H1 (cell line): ENCODE data around the gene TLE1. TPM values are rescaled to one million over a fixed set of nuclear protein-coding genes. Genes with fewer than 3 reads are reported as not detected.
A peak's percentile ranks its signal among the peaks of the same experiment; 100 is the strongest.

Experiments
- CTCF ChIA-PET: fragments of 300-600 bp; sonication (Branson Sonifier 250); formaldehyde crosslinking; loops from one replicate; lab custom pipeline; 2021; ENCODE audit not compliant: partially characterized antibody; lab: Charles Lee
- POLR2A ChIA-PET: fragments of 300-600 bp; sonication (Branson Sonifier 250); formaldehyde crosslinking; loops from one replicate; lab custom pipeline; 2021; ENCODE audit warnings: inconsistent platforms; ENCODE audit not compliant: partially characterized antibody; lab: Charles Lee
- DNase-seq, 2 experiments: peaks; one replicate each; pipeline versions ENCODE4 v3.0.0 to v3.0.0-alpha.2; 2010 to 2022; ENCODE audit warnings: low spot score in 2 of 2, low read depth in 1 of 2, mixed read lengths in 1 of 2
- FAIRE-seq: peaks from 2 replicates; lab custom pipeline; 2011; peaks lifted over from hg19 to GRCh38; lab: Jason Lieb, UNC
- H2AFZ ChIP-seq: 2 replicates; pipeline ENCODE4 v1.8.1; 2012; ENCODE audit warnings: low read length, inconsistent platforms
- H2AK5ac ChIP-seq: 2 replicates; pipeline ENCODE4 v1.6.1; 2013; ENCODE audit warnings: low read depth, low read length
- H2BK120ac ChIP-seq: replicated peaks from 2 replicates; pipeline ENCODE3; 2013; ENCODE audit warnings: low read depth, low read length, inconsistent platforms
- H2BK12ac ChIP-seq: 2 replicates; pipeline ENCODE4 v1.6.1; 2013; ENCODE audit warnings: low read depth, low read length
- H2BK15ac ChIP-seq: 2 replicates; pipeline ENCODE4 v1.6.1; 2013; ENCODE audit warnings: low read length
- H2BK20ac ChIP-seq: 2 replicates; pipeline ENCODE4 v1.6.1; 2013; ENCODE audit warnings: low read length
- H2BK5ac ChIP-seq: 2 replicates; pipeline ENCODE4 v1.6.1; 2013; ENCODE audit warnings: low read depth, low read length
- H3K14ac ChIP-seq: 2 replicates; pipeline ENCODE4 v1.6.1; 2013; ENCODE audit warnings: inconsistent platforms; ENCODE audit not compliant: insufficient read length
- H3K18ac ChIP-seq: 2 replicates; pipeline ENCODE4 v1.6.1; 2013; ENCODE audit warnings: low read length; ENCODE audit errors: extremely low read depth
- H3K23ac ChIP-seq: 2 replicates; pipeline ENCODE4 v1.6.1; 2013; ENCODE audit warnings: inconsistent platforms; ENCODE audit not compliant: insufficient read length
- H3K23me2 ChIP-seq: 2 replicates; pipeline ENCODE4 v1.6.1; 2013; ENCODE audit warnings: low read depth, low read length
- H3K27ac ChIP-seq: 2 replicates; pipeline ENCODE4 v1.6.1; 2011; ENCODE audit warnings: low read depth, low read length, inconsistent platforms
- H3K27me3 ChIP-seq, 4 experiments: replicated peaks in 1 of 4; 1 replicate in 1 of 4; 2 replicates in 3 of 4; pipeline versions ENCODE4 v1.6.1 to v1.8.1; 2011 to 2013; ENCODE audit warnings: low read length in 3 of 4, mild to moderate bottlenecking in 3 of 4, inconsistent platforms in 2 of 4, mixed read lengths in 2 of 4, moderate library complexity in 1 of 4; ENCODE audit not compliant: control insufficient read depth in 3 of 4, insufficient read depth in 3 of 4; ENCODE audit errors: extremely low read depth in 1 of 4
- H3K36me3 ChIP-seq, 4 experiments: 2 replicates each; pipeline versions ENCODE4 v1.6.1 to v1.8.1; 2011 to 2013; ENCODE audit warnings: mild to moderate bottlenecking in 4 of 4, low read length in 3 of 4, moderate library complexity in 2 of 4, control low read depth in 1 of 4, inconsistent platforms in 1 of 4; ENCODE audit not compliant: insufficient read depth in 4 of 4, control insufficient read depth in 2 of 4
- H3K4ac ChIP-seq: replicated peaks from 2 replicates; pipeline ENCODE3; 2013; ENCODE audit warnings: low read length, low read depth, mixed read lengths, inconsistent platforms; ENCODE audit not compliant: insufficient read length
- H3K4me1 ChIP-seq, 4 experiments: replicated peaks in 1 of 4; 1 replicate in 1 of 4; 2 replicates in 3 of 4; pipeline versions ENCODE4 v1.6.1 to v1.8.1; 2011 to 2013; ENCODE audit warnings: low read length in 3 of 4, inconsistent platforms in 2 of 4, mixed read lengths in 1 of 4; ENCODE audit not compliant: insufficient read depth in 4 of 4, control insufficient read depth in 3 of 4
- H3K4me2 ChIP-seq, 2 experiments: 2 replicates each; pipeline versions ENCODE4 v1.6.1 to v1.8.1; 2011 to 2013; ENCODE audit warnings: low read depth in 2 of 2, low read length in 2 of 2, control low read depth in 1 of 2, inconsistent platforms in 1 of 2, mild to moderate bottlenecking in 1 of 2; ENCODE audit not compliant: insufficient read depth in 1 of 2
- H3K4me3 ChIP-seq, 4 experiments: fragments of 200-600, 300-600 bp in 1 of 4; sonication (generic), shearing (Covaris generic), sonication (Bioruptor Twin) in 1 of 4; 2 replicates each; pipeline versions ENCODE4 v1.5.1 to v1.8.1; 2011 to 2016; ENCODE audit warnings: low read length in 4 of 4, low read depth in 3 of 4, control low read depth in 2 of 4, inconsistent platforms in 2 of 4, mild to moderate bottlenecking in 2 of 4, mixed read lengths in 1 of 4, moderate library complexity in 1 of 4; ENCODE audit not compliant: insufficient read depth in 2 of 4; ENCODE audit errors: extremely low read depth in 1 of 4
- H3K56ac ChIP-seq: replicated peaks from 2 replicates; pipeline ENCODE3; 2013; ENCODE audit warnings: low read depth, mild to moderate bottlenecking, mixed read lengths, low read length, inconsistent platforms; ENCODE audit not compliant: insufficient read length
- H3K79me1 ChIP-seq: 2 replicates; pipeline ENCODE4 v1.6.1; 2013; ENCODE audit warnings: low read depth, low read length, control low read depth
- H3K79me2 ChIP-seq, 2 experiments: 2 replicates each; pipeline versions ENCODE4 v1.6.1 to v1.8.1; 2012 to 2013; ENCODE audit warnings: low read length in 2 of 2, mild to moderate bottlenecking in 2 of 2, inconsistent platforms in 1 of 2; ENCODE audit not compliant: insufficient read depth in 2 of 2, control insufficient read depth in 1 of 2
- H3K9ac ChIP-seq, 4 experiments: replicated peaks in 1 of 4; 1 replicate in 1 of 4; 2 replicates in 3 of 4; pipeline versions ENCODE4 v1.6.1 to v1.8.1; 2011 to 2013; ENCODE audit warnings: low read depth in 3 of 4, low read length in 3 of 4, control low read depth in 2 of 4, mild to moderate bottlenecking in 2 of 4, moderate library complexity in 2 of 4, inconsistent platforms in 1 of 4; ENCODE audit errors: extremely low read depth in 1 of 4
- H3K9me3 ChIP-seq, 2 experiments: 2 replicates each; pipeline versions ENCODE4 v1.6.1 to v1.8.1; 2012 to 2013; ENCODE audit warnings: mild to moderate bottlenecking in 2 of 2, moderate library complexity in 2 of 2, control low read depth in 1 of 2, inconsistent platforms in 1 of 2, low read depth in 1 of 2, low read length in 1 of 2, mixed read lengths in 1 of 2; ENCODE audit not compliant: insufficient read depth in 2 of 2
- H4K20me1 ChIP-seq, 2 experiments: replicated peaks in 1 of 2; 2 replicates each; pipeline versions ENCODE3 to v1.8.1; 2011 to 2013; ENCODE audit warnings: inconsistent platforms in 2 of 2, low read length in 2 of 2, mild to moderate bottlenecking in 1 of 2; ENCODE audit not compliant: insufficient read depth in 2 of 2, control insufficient read depth in 1 of 2
- H4K5ac ChIP-seq: 2 replicates; pipeline ENCODE4 v1.6.1; 2013; ENCODE audit warnings: low read length, low read depth, mixed read lengths, inconsistent platforms; ENCODE audit not compliant: insufficient read length
- H4K8ac ChIP-seq: 2 replicates; pipeline ENCODE4 v1.8.0; 2013; ENCODE audit warnings: mild to moderate bottlenecking, moderate library complexity, low read length, inconsistent platforms; ENCODE audit not compliant: insufficient read depth; ENCODE audit errors: extremely low read depth
- H4K91ac ChIP-seq: replicated peaks from 2 replicates; pipeline ENCODE3; 2013; ENCODE audit warnings: low read length, mixed read lengths, inconsistent platforms; ENCODE audit not compliant: insufficient read length
- ASH2L ChIP-seq: fragments of 200-600, 300-600 bp; sonication (generic); IDR thresholded peaks from one replicate; pipeline ENCODE4 v1.7.1; 2017; ENCODE audit warnings: low read length
- BRCA1 ChIP-seq: IDR thresholded peaks from 2 replicates; pipeline ENCODE4 v1.6.1; 2012; ENCODE audit warnings: low read depth, low read length, improper control_type of control experiment
- CBX5 ChIP-seq: fragments of 300-800, 300-1000 bp; sonication (generic); IDR thresholded peaks from 2 replicates; pipeline ENCODE4 v1.7.1; 2016; ENCODE audit warnings: antibody characterized with exemption, low read length, low read depth
- CHD2 ChIP-seq: IDR thresholded peaks from 2 replicates; pipeline ENCODE4 v1.6.1; 2012; ENCODE audit warnings: low read length, improper control_type of control experiment
- EGR1 ChIP-seq: IDR thresholded peaks from 2 replicates; pipeline ENCODE4 v1.6.1; 2011; ENCODE audit warnings: low read depth, low read length, borderline replicate concordance
- JUN ChIP-seq: IDR thresholded peaks from 2 replicates; pipeline ENCODE4 v1.6.1; 2011; ENCODE audit warnings: low read depth, mild to moderate bottlenecking, improper control_type of control experiment, low read length
- SIX5 ChIP-seq: IDR thresholded peaks from 2 replicates; pipeline ENCODE4 v1.6.1; 2011; ENCODE audit warnings: mild to moderate bottlenecking, low read depth, low read length
- TAF7 ChIP-seq: optimal IDR thresholded peaks from 2 replicates; pipeline ENCODE3; 2011; ENCODE audit warnings: low read depth, mild to moderate bottlenecking, inconsistent platforms, low read length, moderate library complexity, borderline replicate concordance
- TEAD4 ChIP-seq: IDR thresholded peaks from 2 replicates; pipeline ENCODE4 v1.6.1; 2012; ENCODE audit warnings: low read depth, low read length, inconsistent platforms, mixed read lengths
- YY1 ChIP-seq: IDR thresholded peaks from 2 replicates; pipeline ENCODE4 v1.6.1; 2011; ENCODE audit warnings: low read depth, mild to moderate bottlenecking, low read length
- WGBS, 2 experiments: shearing (Covaris generic) in 1 of 2; methylation state at CpG; one replicate each; pipeline versions ENCODE4 v1.1.6 to v1.1.7; 2013 to 2015; ENCODE audit warnings: low lambda C conversion rate in 2 of 2, mixed read lengths in 2 of 2, inconsistent platforms in 1 of 2, low coverage in 1 of 2, missing lambda C conversion rate in 1 of 2; ENCODE audit not compliant: insufficient replicate concordance in 2 of 2, insufficient coverage in 1 of 2, insufficient read length in 1 of 2; ENCODE audit errors: extremely low coverage in 1 of 2, missing lambda C conversion rate in 1 of 2; 5-methylcytosine and 5-hydroxymethylcytosine counted together
- polyA plus RNA-seq, 7 experiments: library from polyadenylated mRNA; depleted of rRNA in 3 of 7; stranded (reverse) in 5 of 7; unstranded in 2 of 7; fragments of >200 nt in 5 of 7; fragments of 200-250 nt in 2 of 7; gene quantifications; 1 replicate in 5 of 7; 2 replicates in 1 of 7; 4 replicates in 1 of 7; pipeline versions ENCODE4 v1.2.1 to v1.2.3, GENCODE V29; 2011 to 2013; ENCODE audit warnings: missing spikeins in 2 of 7, mixed read lengths in 2 of 7
- total RNA-seq: library from RNA; stranded (reverse); fragmentation: NEBNext Ultra II Directional; extraction: Animal tissue kit (Norgen Biotek cat#: 25700); gene quantifications from 2 replicates; pipeline ENCODE4 v1.2.1, GENCODE V29; 2021
- TF ChIP-seq, protein P1 (sequence below): IDR thresholded peaks from 2 replicates; pipeline ENCODE4 v1.6.1; 2012; ENCODE audit warnings: inconsistent platforms
- TF ChIP-seq, protein P2 (sequence below), 3 experiments: IDR thresholded peaks; 1 replicate in 2 of 3; 2 replicates in 1 of 3; pipeline versions ENCODE4 v1.5.1 to v1.6.1; 2011; ENCODE audit warnings: low read length in 3 of 3, mild to moderate bottlenecking in 3 of 3, inconsistent platforms in 2 of 3, low read depth in 1 of 3, moderate library complexity in 1 of 3; ENCODE audit not compliant: insufficient read depth in 1 of 3; ENCODE audit errors: control extremely low read depth in 1 of 3

Gene TLE1
- total and polyA plus RNA-seq, 2 of the 8 experiments (the other 6 are each of a cell fraction or from before 2014, with no cell fraction given), result 81.8 to 91.6 TPM

DNA sequence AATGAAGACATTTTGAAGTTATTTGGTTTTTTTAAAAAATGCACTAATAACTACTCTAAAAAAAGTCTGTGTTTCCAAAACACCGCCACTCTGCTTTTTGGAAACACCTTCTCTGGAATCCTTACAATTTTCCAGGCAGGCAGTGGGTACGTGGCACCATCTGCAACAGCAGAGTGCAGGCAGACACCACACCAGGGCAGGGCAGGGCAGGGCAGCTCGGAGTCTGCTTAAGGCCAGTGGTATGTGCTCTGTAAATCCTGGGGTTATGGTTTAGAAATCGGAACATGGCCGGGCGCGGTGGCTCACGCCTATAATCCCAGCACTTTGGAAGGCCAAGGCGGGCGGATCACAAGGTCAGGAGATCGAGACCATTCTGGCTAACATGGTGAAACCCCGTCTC lies 97.6 kb downstream of the TLE1 start:
- H4K91ac ChIP-seq, result peak overlapping the region; percentile 76
- DNase-seq (no peak), FAIRE-seq (no peak)
- H2BK20ac ChIP-seq, result no peak overlapping the region
- H2BK120ac ChIP-seq, result no peak overlapping the region
- WGBS, 2 experiments, result 96% methylated on average over 11 of the region's 12 CpGs; no CpG with 5 or more reads in 1 of the 2 experiments
- peaks cover 0 to 25% of the 10 kb centered on the region in 2 experiments; a peak in 2 of 4 replicates for H3K79me2 ChIP-seq
- no peak overlapping the region for H3K9ac ChIP-seq
- no peak overlapping the region for H3K4me2 ChIP-seq
- H3K4me3 ChIP-seq, result no peak overlapping the region
- H4K5ac ChIP-seq, result no peak overlapping the region
- no peaks in the 10 kb centered on the region; the same call in 1 of the 2 replicates for H3K79me1 ChIP-seq
- H3K9me3 ChIP-seq, result no peaks in the 10 kb centered on the region
- no peak overlapping the region for H2AFZ ChIP-seq
- H3K23ac ChIP-seq, result no peak overlapping the region
- peaks cover 3 to 4% of the 10 kb centered on the region in 2 experiments for H4K20me1 ChIP-seq
- H2BK12ac ChIP-seq, result no peak overlapping the region; the same call in 1 of the 2 replicates
- H3K56ac ChIP-seq, result no peak overlapping the region
- no peak overlapping the region for H3K27ac ChIP-seq
- no peak overlapping the region for H3K4ac ChIP-seq
- H2AK5ac ChIP-seq, result no peak overlapping the region
- H3K14ac ChIP-seq, result no peak overlapping the region
- H3K27me3 ChIP-seq, result no peaks in the 10 kb centered on the region
- H3K36me3 ChIP-seq, result peaks cover 14 to 56% (median 46%) of the 10 kb centered on the region in 4 experiments; a peak in 7 of 8 replicates
- ChIA-PET CTCF (interaction anchor here (0.6 kb wide), 1 partner anchor 182 kb away, joined by 3 read pairs; no protein-coding TSS in a partner anchor), POLR2A (interaction anchor here (1.1 kb wide), 1 partner anchor 17 kb away, joined by 3 read pairs; no protein-coding TSS in a partner anchor)
- H4K8ac ChIP-seq, result peak overlapping the region; percentile 35; the same call in 1 of the 2 replicates
- H2BK5ac ChIP-seq, result no peak overlapping the region
- H3K18ac ChIP-seq, result no peak overlapping the region; the same call in 1 of the 2 replicates
- H3K23me2 ChIP-seq, result no peaks in the 10 kb centered on the region; the same call in 1 of the 2 replicates
- H3K4me1 ChIP-seq, result peaks cover 2 to 12% (median 7%) of the 10 kb centered on the region in 4 experiments
- H2BK15ac ChIP-seq, result no peak overlapping the region
- TF ChIP-seq CBX5 (no peak), BRCA1 (no peak), EGR1 (no peak), TEAD4 (no peak), JUN (no peak), YY1 (no peak), TAF7 (no peak), CHD2 (no peak), ASH2L (no peak), SIX5 (no peak)
- TF ChIP-seq, protein P1, sequence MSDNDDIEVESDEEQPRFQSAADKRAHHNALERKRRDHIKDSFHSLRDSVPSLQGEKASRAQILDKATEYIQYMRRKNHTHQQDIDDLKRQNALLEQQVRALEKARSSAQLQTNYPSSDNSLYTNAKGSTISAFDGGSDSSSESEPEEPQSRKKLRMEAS, result no peak
- TF ChIP-seq, protein P2, sequence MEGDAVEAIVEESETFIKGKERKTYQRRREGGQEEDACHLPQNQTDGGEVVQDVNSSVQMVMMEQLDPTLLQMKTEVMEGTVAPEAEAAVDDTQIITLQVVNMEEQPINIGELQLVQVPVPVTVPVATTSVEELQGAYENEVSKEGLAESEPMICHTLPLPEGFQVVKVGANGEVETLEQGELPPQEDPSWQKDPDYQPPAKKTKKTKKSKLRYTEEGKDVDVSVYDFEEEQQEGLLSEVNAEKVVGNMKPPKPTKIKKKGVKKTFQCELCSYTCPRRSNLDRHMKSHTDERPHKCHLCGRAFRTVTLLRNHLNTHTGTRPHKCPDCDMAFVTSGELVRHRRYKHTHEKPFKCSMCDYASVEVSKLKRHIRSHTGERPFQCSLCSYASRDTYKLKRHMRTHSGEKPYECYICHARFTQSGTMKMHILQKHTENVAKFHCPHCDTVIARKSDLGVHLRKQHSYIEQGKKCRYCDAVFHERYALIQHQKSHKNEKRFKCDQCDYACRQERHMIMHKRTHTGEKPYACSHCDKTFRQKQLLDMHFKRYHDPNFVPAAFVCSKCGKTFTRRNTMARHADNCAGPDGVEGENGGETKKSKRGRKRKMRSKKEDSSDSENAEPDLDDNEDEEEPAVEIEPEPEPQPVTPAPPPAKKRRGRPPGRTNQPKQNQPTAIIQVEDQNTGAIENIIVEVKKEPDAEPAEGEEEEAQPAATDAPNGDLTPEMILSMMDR (IDR thresholded peaks at IDR 0.05; ENCODE audit: control extremely low read depth in 1 of 3, insufficient read depth in 1 of 3, low read depth in 1 of 3, low read length in 3 of 3), result no peak
